GM12891 (cell line): ENCODE data around the gene CNOT3.

Experiments
- DNase-seq: peaks from one replicate; pipeline ENCODE4 v3.0.0; 2011; ENCODE audit warnings: low spot score; ENCODE audit not compliant: insufficient read length
- FAIRE-seq: peaks from 2 replicates; lab custom pipeline; 2011; peaks lifted over from hg19 to GRCh38; lab: Jason Lieb, UNC
- PAX5 ChIP-seq: IDR thresholded peaks from 2 replicates; pipeline ENCODE4 v1.6.1; 2011; ENCODE audit warnings: low read length, moderate library complexity, mild to moderate bottlenecking; ENCODE audit not compliant: insufficient read depth, severe bottlenecking
- POLR2A ChIP-seq: IDR thresholded peaks from 2 replicates; pipeline ENCODE4 v1.6.1; 2011; ENCODE audit warnings: low read depth, low read length, control low read depth
- POLR2AphosphoS5 ChIP-seq: IDR thresholded peaks from 2 replicates; pipeline ENCODE4 v1.6.1; 2011; ENCODE audit warnings: low read depth, low read length, control low read depth
- POU2F2 ChIP-seq: IDR thresholded peaks from 2 replicates; pipeline ENCODE4 v1.6.1; 2011; ENCODE audit warnings: low read depth, mild to moderate bottlenecking, control low read depth, low read length, moderate library complexity
- SPI1 ChIP-seq: IDR thresholded peaks from 2 replicates; pipeline ENCODE4 v1.6.1; 2011; ENCODE audit warnings: low read depth, low read length, control low read depth
- TAF1 ChIP-seq: IDR thresholded peaks from 2 replicates; pipeline ENCODE4 v1.6.1; 2011; ENCODE audit warnings: low read depth, low read length, control low read depth

CNOT3 gene

GRCh38 chr19:54136086-54136863 is 1.3 kb upstream of the CNOT3 start:
- FAIRE-seq (no peak), DNase-seq (no peak)
- no peak for TF ChIP-seq POLR2AphosphoS5
- no peak for TF ChIP-seq TAF1
- TF ChIP-seq POU2F2 = 0 out of 2 replicates have a peak, but pooled peaks have one; percentile 30
- TF ChIP-seq PAX5 = no peak

- FAIRE-seq (peak; percentile 99), DNase-seq (peak; percentile 98)
- TF ChIP-seq POU2F2 = 0 out of 2 replicates have a peak, but pooled peaks have one; percentile 9
- TF ChIP-seq PAX5 = no peak
- peak; percentile 65; the same call in 1 of the 2 replicates for TF ChIP-seq POLR2A
- TF ChIP-seq POLR2AphosphoS5 = peak; percentile 56; the same call in 1 of the 2 replicates
- no peak for TF ChIP-seq TAF1
- TF ChIP-seq SPI1 = no peak
These were observed 481 bp upstream of the CNOT3 start for GRCh38 chr19:54136864-54137698.

- FAIRE-seq (no peak), DNase-seq (no peak)
- TF ChIP-seq POLR2AphosphoS5 = no peak
- TF ChIP-seq PAX5 = no peak
- TF ChIP-seq POLR2A = no peak
- no peak for TF ChIP-seq TAF1
- no peak for TF ChIP-seq POU2F2
- TF ChIP-seq SPI1 = no peak
These were observed 1.1 kb downstream of the CNOT3 start for GRCh38 chr19:54138489-54139256.

- TF ChIP-seq POLR2A (no peak), PAX5 (no peak), TAF1 (no peak), POLR2AphosphoS5 (no peak), POU2F2 (no peak), SPI1 (no peak)
- FAIRE-seq (no peak), DNase-seq (no peak)
These were observed 3.8 kb downstream of the CNOT3 start for GRCh38 chr19:54141356-54141755.

GRCh38 chr19:54142166-54142780 is 4.7 kb downstream of the CNOT3 start:
- no peak for FAIRE-seq
- DNase-seq = no peak
- TF ChIP-seq POU2F2 = no peak
- no peak for TF ChIP-seq TAF1
- no peak for TF ChIP-seq PAX5
- TF ChIP-seq POLR2AphosphoS5 = no peak
- TF ChIP-seq SPI1 = no peak
- TF ChIP-seq POLR2A = no peak

GRCh38 chr19:54145541-54146158 is 8.1 kb downstream of the CNOT3 start:
- DNase-seq = no peak
- FAIRE-seq = no peak
- TF ChIP-seq PAX5 = no peak
- no peak for TF ChIP-seq POU2F2
- no peak for TF ChIP-seq POLR2A
- TF ChIP-seq TAF1 = no peak
- TF ChIP-seq POLR2AphosphoS5 = no peak
- TF ChIP-seq SPI1 = no peak

- TF ChIP-seq POLR2A (no peak), POLR2AphosphoS5 (no peak), SPI1 (no peak), TAF1 (no peak), PAX5 (no peak), POU2F2 (no peak)
- no peak for DNase-seq
- FAIRE-seq = no peak
These were observed 10.1 kb downstream of the CNOT3 start for GRCh38 chr19:54147676-54148075.

GRCh38 chr19:54148158-54148557 is 10.6 kb downstream of the CNOT3 start:
- DNase-seq (no peak), FAIRE-seq (no peak)
- TF ChIP-seq POLR2AphosphoS5 (no peak), SPI1 (no peak), PAX5 (no peak), POU2F2 (no peak), TAF1 (no peak), POLR2A (no peak)
